PC-3 (cell line): ENCODE data around the gene SCARB1.

Experiments
- CTCF ChIP-seq: fragments of 300-600 bp; sonication (generic); conservative IDR thresholded peaks from 2 replicates; pipeline ENCODE4 v1.5.1; 2017; ENCODE audit warnings: antibody characterized with exemption, low read depth, mild to moderate bottlenecking, low read length
- EZH2 ChIP-seq: fragments of 300-600 bp; sonication (generic); IDR thresholded peaks from one replicate; pipeline ENCODE4 v1.6.1; 2017; ENCODE audit warnings: antibody characterized with exemption, mild to moderate bottlenecking, low read length; ENCODE audit not compliant: unreplicated experiment
- EZH2phosphoT487 ChIP-seq: fragments of 300-600 bp; sonication (generic); IDR thresholded peaks from 2 replicates; pipeline ENCODE4 v1.6.1; 2018; ENCODE audit warnings: mild to moderate bottlenecking, antibody characterized with exemption, low read length, borderline replicate concordance

GRCh38 chr12:124739953-124740561, 123.6 kb downstream of the SCARB1 start:
- no peak for TF ChIP-seq CTCF
- TF ChIP-seq EZH2 = no peak
- no peak for TF ChIP-seq EZH2phosphoT487
